Measurements from ENCODE around the gene DYRK1B. TPM values are rescaled to one million over a fixed set of nuclear protein-coding genes. Genes with fewer than 3 reads are reported as not detected.

Gene DYRK1B
- polyA plus RNA-seq, 1 donor from 2014 or later: 11.3 TPM

GRCh38 chr19:39848392-39848791, 14.4 kb upstream of the DYRK1B start:
- Histone ChIP-seq H2AFZ (ENCODE audit: low read depth, low read length) (no peak overlapping the region), H3K36me3 (ENCODE audit: insufficient read depth, low read length) (no peaks in the 10 kb centered on the region), H4K20me1 (ENCODE audit: insufficient read depth) (no peaks in the 10 kb centered on the region), H3K4me2 (ENCODE audit: low read length) (no peak overlapping the region), H3K9ac (ENCODE audit: low read length) (no peak overlapping the region), H3K9me2 (ENCODE audit: insufficient read depth, low read length) (no peaks in the 10 kb centered on the region), H3K79me2 (replicated peaks; ENCODE audit: insufficient read depth, low read length) (peaks cover 19% of the 10 kb centered on the region), H3K9me3 (ENCODE audit: low read length) (no peaks in the 10 kb centered on the region), H3F3A (ENCODE audit: insufficient read depth, low read length, poor library complexity, severe bottlenecking) (no peaks in the 10 kb centered on the region), H3K27me3 (ENCODE audit: insufficient read depth, low read depth, low read length) (no peaks in the 10 kb centered on the region), H3K27ac (ENCODE audit: low read length) (no peak overlapping the region), H3K4me3 (ENCODE audit: low read length) (no peak overlapping the region)
- TF ChIP-seq EZH2 (IDR thresholded peaks at IDR 0.05; ENCODE audit: borderline replicate concordance, insufficient read depth, low read length, poor library complexity, severe bottlenecking) (no peak), TAF1 (IDR thresholded peaks at IDR 0.05; ENCODE audit: low read depth) (no peak)

- Histone ChIP-seq H3K4me3 (ENCODE audit: low read length) (no peak overlapping the region), H3K9me3 (ENCODE audit: low read length) (no peaks in the 10 kb centered on the region), H3K9me2 (ENCODE audit: insufficient read depth, low read length) (no peaks in the 10 kb centered on the region), H3K36me3 (ENCODE audit: insufficient read depth, low read length) (no peaks in the 10 kb centered on the region), H3K27ac (ENCODE audit: low read length) (no peak overlapping the region), H2AFZ (ENCODE audit: low read depth, low read length) (no peak overlapping the region), H3K4me2 (ENCODE audit: low read length) (no peak overlapping the region), H3K9ac (ENCODE audit: low read length) (no peak overlapping the region), H3K27me3 (ENCODE audit: insufficient read depth, low read depth, low read length) (no peaks in the 10 kb centered on the region), H3K79me2 (replicated peaks; ENCODE audit: insufficient read depth, low read length) (peaks cover 27% of the 10 kb centered on the region), H3F3A (ENCODE audit: insufficient read depth, low read length, poor library complexity, severe bottlenecking) (no peaks in the 10 kb centered on the region), H4K20me1 (ENCODE audit: insufficient read depth) (no peaks in the 10 kb centered on the region)
- TF ChIP-seq RAD21 (conservative IDR thresholded peaks at IDR 0.05) (no peak), EP300 (conservative IDR thresholded peaks at IDR 0.05; ENCODE audit: poor library complexity, severe bottlenecking) (no peak), POLR2AphosphoS5 (IDR thresholded peaks at IDR 0.05) (no peak), TAF1 (IDR thresholded peaks at IDR 0.05; ENCODE audit: low read depth) (no peak), EZH2 (IDR thresholded peaks at IDR 0.05; ENCODE audit: borderline replicate concordance, insufficient read depth, low read length, poor library complexity, severe bottlenecking) (no peak), SMC3 (conservative IDR thresholded peaks at IDR 0.05; ENCODE audit: poor library complexity) (no peak), REST (IDR thresholded peaks at IDR 0.05; ENCODE audit: borderline replicate concordance) (no peak), CTCF (IDR thresholded peaks at IDR 0.05; ENCODE audit: poor library complexity, severe bottlenecking) (no peak), MXI1 (conservative IDR thresholded peaks at IDR 0.05; ENCODE audit: poor library complexity, severe bottlenecking) (no peak)
Measured at GRCh38 chr19:39847525-39847924, 13.6 kb upstream of the DYRK1B start.
